GM18951 (cell line): Measurements from ENCODE around the gene LEFTY2.

Experiments
- POLR2A ChIP-seq: IDR thresholded peaks from 4 replicates; pipeline ENCODE4 v1.6.1; 2011; ENCODE audit warnings: mild to moderate bottlenecking; ENCODE audit not compliant: insufficient read length, insufficient read depth; ENCODE audit errors: extremely low read depth
- in situ Hi-C: fragments of 300-500 bp; cut with MboI; formaldehyde crosslinking; loops from one replicate; pipeline ENCODE4 v1.12.0; 2022; ENCODE audit warnings: low sequenced_read_pairs, mixed read lengths, inconsistent platforms; ENCODE audit not compliant: unreplicated experiment

The LEFTY2 gene, protein sequence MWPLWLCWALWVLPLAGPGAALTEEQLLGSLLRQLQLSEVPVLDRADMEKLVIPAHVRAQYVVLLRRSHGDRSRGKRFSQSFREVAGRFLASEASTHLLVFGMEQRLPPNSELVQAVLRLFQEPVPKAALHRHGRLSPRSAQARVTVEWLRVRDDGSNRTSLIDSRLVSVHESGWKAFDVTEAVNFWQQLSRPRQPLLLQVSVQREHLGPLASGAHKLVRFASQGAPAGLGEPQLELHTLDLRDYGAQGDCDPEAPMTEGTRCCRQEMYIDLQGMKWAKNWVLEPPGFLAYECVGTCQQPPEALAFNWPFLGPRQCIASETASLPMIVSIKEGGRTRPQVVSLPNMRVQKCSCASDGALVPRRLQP

DNA sequence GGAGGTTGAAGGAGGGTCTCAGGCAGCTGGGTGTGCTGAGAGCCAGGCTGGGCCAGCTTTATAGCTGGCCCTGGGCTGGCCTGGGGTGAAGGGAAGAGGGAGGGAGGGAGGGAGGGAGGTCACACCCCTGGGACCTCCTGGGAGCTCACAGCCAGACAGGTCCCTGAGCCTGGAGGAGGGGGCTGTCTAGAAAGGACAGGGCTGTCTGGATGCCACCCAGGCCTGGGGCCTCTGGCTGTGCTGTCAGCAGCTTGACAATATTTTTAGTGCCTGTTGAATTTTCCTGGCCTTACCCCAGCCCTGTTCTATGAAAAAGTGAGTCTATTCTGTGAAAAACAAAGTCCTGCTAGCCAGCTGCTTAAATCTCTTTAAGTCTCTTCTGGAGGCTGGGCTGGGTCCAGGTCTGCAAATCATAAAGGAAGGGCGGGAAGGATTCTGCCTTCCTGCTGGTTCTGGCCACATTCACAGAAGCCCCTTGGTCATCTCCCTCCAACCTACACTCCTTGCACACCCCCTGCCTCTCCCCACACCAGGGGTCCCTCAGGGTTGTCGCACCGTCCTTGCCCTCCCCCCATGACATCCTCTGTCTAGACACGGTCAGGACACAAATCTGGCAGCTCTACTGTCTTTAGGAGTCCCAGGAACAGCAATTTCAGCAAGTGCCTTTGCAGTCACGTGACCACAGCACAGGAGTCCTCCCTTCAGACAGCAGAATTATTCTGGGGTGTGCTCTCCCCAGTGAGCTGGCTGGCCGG is at the start of gene LEFTY2:
Gene LEFTY2, minus strand, starts transcription at position 34 of the 755 bp plus-strand sequence. CDS start 80 bp downstream, outside the sequence.
- in situ Hi-C loops, result no loop called here
- no peak for TF ChIP-seq POLR2A

DNA sequence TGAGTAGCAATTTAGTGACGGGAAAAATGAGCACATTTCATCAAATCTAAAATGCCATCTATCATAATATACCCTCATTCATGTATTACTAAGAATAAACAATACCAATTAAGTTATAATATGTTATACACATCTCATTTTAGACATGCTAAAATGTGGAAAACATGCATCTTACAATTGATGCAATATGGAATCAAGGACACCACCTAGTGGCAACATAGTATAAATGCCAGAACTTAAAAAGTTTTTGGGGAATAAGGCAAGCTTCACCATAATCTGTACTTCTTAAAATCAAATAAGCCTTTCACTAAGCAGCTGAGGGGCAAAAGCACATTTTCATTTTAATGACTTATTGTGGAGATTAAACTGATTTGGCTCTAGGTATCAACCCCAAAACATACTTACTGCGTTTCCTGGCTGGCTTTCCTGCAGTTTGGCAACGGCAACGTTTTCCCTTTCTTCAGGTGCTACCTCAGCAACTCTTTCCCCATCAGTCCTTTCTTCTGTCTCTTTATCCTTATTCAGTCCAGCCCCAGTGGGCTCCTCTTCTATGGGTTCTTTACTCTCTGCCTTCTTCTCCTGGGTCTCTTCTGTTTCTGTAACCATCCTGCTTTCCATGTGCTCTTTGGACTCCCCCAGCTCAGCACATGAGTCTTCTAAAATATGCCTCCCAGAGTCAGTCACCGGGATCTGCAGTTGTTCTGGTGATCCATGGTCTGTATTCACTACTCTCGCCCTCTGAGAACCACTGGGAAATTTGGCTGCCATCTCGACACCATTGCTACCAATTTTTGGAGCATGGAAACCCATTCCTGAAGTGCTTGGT is 46.7 kb upstream of the LEFTY2 start:
- in situ Hi-C loops, result no loop called here

DNA sequence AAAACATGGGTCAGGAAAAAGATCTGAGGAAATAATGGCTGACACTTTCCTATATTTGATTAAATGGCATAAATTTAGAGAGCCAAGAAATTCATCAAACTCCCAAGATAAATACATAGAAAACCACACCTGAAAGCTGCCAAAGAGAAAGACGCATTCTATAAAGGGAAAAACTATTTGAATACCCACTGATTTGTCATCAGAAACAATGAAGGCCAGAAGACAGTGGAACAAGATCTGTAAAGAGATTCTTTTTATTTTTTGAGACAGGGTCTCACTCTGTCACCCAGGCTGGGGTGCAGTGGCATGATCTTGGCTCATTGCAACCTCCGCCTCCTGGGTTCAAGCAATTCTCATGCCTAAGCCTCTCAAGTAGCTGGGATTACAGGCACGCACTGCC is 40.7 kb upstream of the LEFTY2 start:
- TF ChIP-seq POLR2A, result no peak
- in situ Hi-C loops, result no loop called here

More for the DNA sequence above, 46.7 kb upstream of the LEFTY2 start:
- no peak for TF ChIP-seq POLR2A

DNA sequence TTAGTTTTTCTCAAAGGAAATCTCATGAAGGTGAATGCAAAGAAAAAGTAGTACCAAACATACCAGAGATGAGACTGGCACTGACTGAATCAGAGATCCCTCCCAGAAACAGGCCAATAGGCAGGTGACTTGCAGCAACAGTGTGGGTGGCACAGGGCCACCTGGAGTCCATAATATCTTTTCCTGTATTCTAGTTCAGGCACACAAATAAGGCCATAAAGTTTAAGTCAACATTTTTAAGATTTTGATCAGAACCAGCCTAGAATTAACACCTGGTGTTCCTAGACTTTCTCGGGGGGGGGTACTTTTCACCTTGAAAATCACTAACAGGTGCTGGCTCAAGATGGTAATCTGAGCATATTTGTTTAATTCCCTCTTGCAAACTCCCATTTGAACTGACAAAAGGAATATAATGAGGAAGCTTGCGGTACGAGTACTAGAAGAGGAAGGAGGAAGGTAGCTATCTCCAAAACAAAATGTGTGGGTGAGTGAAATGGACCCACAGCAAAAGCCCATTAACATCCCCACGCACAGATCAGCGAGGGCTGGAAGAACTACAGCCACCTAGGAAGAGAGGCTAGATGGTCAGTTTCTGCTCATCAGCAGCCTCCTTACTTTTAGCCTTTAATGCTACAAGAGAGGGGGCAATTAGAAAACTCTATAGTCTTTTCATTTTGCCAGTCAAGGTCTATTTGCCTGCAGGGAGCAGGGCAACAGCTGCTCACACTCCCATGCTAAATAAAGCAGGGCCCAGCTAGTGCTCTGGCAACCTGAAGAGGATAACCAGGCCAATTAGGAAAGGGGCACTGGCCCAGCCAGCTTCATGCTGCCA is 39.2 kb upstream of the LEFTY2 start:
- no peak for TF ChIP-seq POLR2A
- in situ Hi-C loops, result no loop called here

DNA sequence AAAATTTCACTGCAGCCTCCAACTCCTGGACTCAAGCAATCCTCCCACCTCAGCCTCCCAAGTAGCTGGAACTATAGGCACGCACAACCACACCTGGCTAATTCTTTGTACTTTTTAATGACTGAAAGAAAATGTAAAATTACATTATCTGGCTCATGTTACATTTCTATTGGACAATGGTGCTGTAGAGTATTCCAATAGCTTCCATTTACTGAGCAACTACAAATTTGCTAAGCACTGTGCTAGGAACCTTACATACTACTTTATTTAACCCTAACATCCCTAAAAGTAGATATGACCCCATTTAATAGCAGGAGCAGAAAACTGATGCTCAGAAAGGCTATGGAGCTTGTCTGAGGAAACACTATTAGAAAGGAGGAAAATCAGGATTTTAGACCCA is 38.4 kb upstream of the LEFTY2 start:
- TF ChIP-seq POLR2A, result no peak
- in situ Hi-C loops, result loop anchor here (10.0 kb wide), 1 partner anchor 505 kb away; no protein-coding TSS in a partner anchor

DNA sequence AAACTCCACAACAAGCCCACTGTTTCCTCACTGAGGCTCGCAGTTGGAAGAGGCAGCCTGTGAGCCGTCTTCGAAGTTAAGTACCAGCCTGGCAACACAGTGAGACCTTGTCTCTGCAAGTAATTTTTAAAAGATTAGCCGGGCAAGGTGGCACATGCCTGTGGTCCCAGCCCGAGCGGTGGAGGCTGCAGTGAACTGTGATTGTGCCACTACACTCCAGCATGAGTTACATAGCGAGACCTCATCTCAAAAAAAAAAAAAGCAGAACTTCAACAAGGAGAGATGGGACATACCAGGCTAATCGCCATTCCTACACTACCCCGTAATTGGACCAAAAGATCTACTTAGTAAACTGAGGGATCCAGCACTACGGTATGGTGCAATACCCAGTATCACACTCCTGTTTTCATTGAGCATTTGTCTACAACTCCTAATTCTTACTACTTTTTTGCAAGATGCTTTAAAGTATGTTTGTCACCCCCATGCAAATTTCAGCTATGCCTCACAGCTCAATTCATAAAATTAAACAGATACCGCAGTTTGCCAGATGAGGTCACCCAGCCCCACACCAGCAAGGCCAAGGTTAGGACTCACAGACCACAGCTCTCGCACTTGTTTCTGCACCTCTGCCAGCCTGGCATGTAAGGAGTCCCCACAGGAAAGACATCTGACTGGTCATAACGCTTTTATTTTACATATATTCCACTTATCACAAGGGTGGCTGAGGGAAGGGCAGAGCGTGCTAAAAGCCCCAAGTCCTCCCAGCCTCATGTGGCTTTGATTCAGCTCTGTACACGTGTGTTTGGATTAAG is 37.1 kb upstream of the LEFTY2 start:
- in situ Hi-C loops, result loop anchor here (10.0 kb wide), 1 partner anchor 503 kb away; no protein-coding TSS in a partner anchor
- no peak for TF ChIP-seq POLR2A

DNA sequence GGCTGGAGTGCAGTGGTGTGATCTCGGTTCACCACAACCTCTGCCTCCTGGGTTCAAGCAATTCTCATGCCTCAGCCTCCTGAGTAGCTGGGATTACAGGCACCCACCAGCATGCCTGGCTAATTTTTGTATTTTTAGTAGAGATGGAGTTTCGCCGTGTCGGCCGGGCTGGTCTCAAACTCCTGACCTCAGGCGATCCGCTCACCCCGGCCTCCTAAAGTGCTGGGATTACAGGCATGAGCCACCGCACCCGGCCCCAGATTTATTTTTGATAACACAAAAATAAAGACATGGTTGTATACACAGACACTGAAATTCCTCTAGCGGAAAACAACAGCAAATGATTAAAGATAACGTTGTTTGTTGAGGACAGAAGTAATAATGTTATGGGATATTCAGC is 34.1 kb upstream of the LEFTY2 start:
- in situ Hi-C loops, result loop anchor here (10.0 kb wide), 1 partner anchor 500 kb away; no protein-coding TSS in a partner anchor

DNA sequence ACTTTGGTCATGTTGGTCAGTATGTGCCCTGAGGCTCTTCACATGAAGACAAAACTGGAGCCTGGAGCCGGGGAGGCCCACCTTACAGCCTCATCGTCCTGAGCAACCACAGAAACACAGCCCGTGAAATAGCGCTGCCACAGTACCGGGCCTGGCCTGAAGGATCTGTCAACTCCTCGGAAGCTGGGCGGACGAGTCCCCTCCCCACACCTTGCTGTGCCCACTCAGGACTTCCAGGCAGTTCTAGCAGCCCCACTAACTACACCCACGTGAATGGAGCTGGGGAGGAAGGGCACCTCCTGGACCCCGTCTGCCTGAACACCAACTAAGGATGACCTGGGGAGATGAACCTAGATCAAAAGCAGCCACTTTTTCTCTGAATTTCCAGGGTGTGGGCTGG is 33.4 kb upstream of the LEFTY2 start:
- TF ChIP-seq POLR2A, result no peak
- in situ Hi-C loops, result loop anchor here (10.0 kb wide), 1 partner anchor 500 kb away; no protein-coding TSS in a partner anchor

DNA sequence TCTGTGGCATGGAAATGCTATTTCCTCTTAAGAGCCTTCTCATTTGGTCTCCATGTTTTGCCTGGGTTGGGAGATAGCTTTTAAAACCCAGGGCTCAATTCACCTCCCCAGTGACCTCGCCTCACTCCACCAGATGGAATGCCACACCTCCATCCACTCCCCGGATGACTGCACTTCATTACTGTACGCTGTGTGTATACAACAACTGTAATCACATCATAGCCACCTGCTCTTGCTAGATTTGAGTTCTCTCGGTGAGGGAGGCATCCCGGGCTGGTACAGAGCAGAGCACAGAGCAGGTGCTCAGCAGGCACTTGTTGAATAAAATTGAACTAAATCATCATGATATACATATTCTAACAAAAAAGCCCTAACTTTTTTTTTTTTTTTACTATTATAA is 32.1 kb upstream of the LEFTY2 start:
- no peak for TF ChIP-seq POLR2A
- in situ Hi-C loops, result loop anchor here (10.0 kb wide), 1 partner anchor 498 kb away; no protein-coding TSS in a partner anchor

DNA sequence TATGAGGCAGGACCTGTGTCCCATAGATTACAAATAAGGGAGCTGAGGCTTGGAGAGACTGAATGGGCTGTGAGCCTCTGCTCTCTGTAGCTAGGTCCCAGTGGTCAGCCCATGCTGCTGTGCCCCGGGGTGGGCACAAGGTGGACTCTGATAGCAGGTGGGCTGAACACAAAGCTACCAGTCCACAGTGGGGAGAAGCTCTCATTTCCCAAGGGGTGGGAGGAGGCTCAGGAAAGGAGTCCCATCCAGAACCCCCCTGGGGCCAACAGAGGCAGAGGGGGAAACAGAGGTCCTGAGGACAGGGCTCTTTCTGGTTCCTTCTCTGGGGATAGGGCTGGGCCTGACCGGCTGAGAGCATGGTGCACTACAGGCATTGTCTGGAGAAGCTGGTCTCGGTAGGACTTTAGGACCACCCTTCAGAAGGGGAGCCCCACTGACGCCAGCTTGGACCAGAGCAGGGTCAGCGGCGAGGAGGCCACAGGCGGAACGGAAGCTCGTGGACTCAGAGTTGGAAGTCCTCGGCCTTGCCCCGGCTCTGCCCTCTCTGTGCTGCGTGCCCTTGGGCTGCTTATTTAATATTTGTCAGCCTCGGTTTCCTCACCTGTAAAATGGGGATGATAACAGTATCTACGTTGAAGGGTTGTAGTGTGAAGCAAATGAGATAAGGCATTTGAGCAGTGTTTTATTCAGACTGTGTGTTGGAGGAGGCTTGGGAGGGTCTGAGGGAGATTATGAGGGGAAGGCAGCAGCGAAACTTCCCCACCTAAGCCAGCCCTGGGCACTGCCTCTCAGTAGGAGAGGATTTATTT is 31.5 kb upstream of the LEFTY2 start:
- in situ Hi-C loops, result loop anchor here (10.0 kb wide), 1 partner anchor 498 kb away; no protein-coding TSS in a partner anchor
- no peak for TF ChIP-seq POLR2A

DNA sequence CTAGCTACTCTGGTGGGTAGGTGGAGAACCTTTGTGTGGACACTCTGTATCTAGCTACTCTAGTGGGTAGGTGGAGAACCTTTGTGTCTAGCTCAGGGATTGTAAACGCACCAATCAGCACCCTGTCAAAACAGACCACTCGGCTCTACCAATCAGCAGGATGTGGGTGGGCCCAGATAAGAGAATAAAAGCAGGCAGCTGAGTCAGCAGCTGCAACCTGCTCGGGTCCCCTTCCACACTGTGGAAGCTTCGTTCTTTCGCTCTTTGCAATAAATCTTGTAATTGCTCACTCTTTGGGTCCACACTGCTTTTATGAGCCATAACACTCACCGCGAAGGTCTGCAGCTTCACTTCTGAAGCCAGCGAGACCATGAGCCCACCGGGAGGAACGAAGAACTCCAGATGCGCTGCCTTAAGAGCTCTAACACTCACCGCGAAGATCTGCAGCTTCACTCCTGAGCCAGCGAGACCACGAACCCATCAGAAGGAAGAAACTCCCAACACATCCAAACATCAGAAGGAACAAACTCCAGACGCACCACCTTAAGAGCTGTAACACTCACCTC is 29.7 kb upstream of the LEFTY2 start:
- in situ Hi-C loops, result loop anchor here (10.0 kb wide), 1 partner anchor 496 kb away; no protein-coding TSS in a partner anchor

DNA sequence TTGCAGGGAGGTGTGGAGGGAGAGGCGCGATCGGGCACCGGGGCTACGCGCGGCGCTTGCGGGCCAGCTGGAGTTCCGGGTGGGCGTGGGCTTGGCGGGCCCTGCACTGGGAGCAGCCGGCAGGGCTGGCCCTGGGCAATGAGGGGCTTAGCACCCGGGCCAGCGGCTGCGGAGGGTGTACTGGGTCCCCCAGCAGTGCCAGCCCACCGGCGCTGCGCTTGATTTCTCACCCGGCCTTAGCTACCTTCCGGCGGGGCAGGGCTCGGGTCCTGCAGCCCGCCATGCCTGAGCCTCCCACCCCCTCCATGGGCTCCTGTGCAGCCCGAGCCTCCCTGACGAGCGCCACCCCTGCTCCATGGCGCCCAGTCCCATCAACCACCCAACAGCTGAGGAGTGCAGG is 28.7 kb upstream of the LEFTY2 start:
- in situ Hi-C loops, result loop anchor here (10.0 kb wide), 1 partner anchor 495 kb away; no protein-coding TSS in a partner anchor
